ENCODE data around the gene REG4. TPM values are rescaled to one million over a fixed set of nuclear protein-coding genes. Genes with fewer than 3 reads are reported as not detected.
"Not testable (repeated sequence)": the region's sequence is repeated elsewhere in the genome, so short reads cannot be mapped to it uniquely, and the experiment has no call there.

REG4 gene
- 0.19 and 0.40 TPM in 2 replicates for total RNA-seq

DNA sequence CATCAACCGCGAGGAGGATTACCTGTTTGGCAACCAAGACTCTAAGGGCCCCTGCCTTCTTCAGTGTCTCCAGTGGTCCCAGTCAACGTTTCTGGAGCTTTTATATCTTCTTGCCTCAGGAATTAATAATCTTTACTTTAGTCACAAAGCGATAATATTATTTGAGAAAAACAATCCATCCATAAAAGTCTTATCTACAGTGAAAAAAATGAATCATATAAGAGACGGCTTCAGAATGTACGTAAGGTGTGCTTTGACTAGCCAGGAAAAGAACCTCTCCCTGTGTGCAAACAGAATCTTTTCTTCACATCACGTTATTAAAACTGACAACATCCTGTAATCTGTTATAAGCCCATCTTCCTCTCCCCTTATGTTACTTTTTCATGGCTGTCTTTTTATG lies at the start of gene REG4:
Gene REG4 (minus strand): TSS at position 74 of the 400 bp plus-strand sequence. CDS start 2,691 bp downstream, outside the sequence.
- Mint-ChIP-seq H3K4me3 (no peak within 1 kb of the TSS), H3K9me3 (peaks cover 4% of the 10 kb centered on the region), H3K36me3 (ENCODE audit: low read depth) (no peaks in the 10 kb centered on the region), H3K4me1 (peaks cover 4% of the 10 kb centered on the region), H3K27ac (no peak within 1 kb of the TSS), H3K27me3 (peaks cover 57% of the 10 kb centered on the region)
- no peak for DNase-seq
- intact Hi-C loops (cut with micrococcal nuclease): no loop called here

DNA sequence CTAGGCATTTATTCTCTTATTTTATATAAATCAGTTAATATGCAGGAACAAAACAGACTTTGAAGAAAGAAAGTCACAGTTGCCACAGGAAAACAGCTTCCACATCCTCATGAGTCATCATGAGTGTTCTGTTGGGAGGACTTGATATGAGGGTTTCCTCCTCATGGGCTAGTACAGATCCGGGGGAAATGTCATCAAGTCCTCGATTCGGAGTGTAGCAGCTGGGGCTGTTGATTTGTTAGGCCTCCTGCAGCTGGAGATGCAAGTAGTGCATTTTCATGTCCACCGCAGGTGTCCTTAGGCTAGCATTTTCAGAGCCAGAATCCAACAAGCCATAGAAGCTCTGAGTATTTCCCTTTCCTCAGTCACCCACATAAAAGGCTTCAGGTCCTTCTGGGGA lies 48.4 kb upstream of the REG4 start:
- Mint-ChIP-seq H3K4me3 (no peak overlapping the region), H3K4me1 (peaks cover 20% of the 10 kb centered on the region), H3K27me3 (peaks cover 14% of the 10 kb centered on the region), H3K36me3 (ENCODE audit: low read depth) (no peaks in the 10 kb centered on the region), H3K27ac (peak overlapping the region; percentile 18), H3K9me3 (no peaks in the 10 kb centered on the region)
- intact Hi-C loops (cut with micrococcal nuclease): no loop called here
- peak; percentile 74 for DNase-seq

DNA sequence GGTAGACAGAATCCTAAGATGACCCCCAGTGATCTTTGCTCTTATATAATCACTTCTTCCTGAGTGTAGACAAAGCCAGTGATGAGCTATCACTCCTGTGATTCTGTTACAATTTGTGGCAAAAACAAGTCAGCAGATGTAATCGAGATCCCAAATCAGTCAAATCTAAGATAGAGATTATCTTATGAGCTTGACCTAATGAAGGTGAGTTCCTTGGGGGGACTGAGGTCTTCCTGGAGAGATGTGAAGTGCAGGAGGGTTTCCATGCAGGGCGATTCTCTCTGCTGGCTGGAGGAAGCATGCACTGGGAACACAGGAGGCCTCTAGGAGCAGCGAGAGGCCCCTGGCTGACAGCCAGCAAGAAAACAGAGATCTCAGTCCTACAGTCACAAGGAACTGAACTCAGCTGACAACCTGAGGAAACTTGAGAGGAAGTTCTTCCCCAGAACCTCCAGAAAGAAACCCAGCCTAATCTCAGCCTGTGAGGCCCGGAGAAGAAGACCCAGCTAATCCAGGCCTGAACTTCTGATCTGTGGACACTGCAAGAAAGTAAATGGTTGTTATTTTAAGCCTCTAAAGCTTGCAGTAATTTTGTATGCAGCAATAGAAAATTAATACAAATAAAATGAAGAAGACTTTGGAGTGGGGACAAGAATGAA lies 47.4 kb upstream of the REG4 start:
- H3K27me3 Mint-ChIP-seq, H3K9me3 Mint-ChIP-seq, H3K4me3 Mint-ChIP-seq: not testable (repeated sequence)

DNA sequence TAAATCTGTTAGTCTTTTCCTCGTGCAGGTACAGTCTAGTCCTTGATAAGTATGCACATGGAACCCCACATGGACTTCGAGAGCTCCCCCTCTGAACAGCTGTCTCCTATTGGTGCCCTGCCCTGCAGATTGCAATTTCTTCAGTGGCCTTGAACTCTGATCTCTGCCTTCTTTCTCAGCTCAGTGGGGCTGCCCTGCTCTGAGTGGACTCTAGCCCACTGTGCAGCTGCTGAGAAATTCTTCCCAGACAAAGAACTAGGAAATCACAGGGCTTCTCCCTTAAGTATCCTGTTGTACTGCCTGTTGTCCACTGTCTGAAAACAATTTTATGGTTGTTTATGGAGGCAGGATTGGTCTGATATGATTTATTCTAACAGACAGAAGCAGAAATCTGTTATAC lies 46.9 kb upstream of the REG4 start:
- intact Hi-C loops (cut with micrococcal nuclease): no loop called here
- Mint-ChIP-seq H3K36me3 (ENCODE audit: low read depth) (no peaks in the 10 kb centered on the region), H3K9me3 (no peaks in the 10 kb centered on the region), H3K27ac (no peak overlapping the region), H3K4me3 (no peak overlapping the region), H3K4me1 (peaks cover 20% of the 10 kb centered on the region), H3K27me3 (peaks cover 9% of the 10 kb centered on the region)
- DNase-seq: peak; percentile 34

More for the DNA sequence above, 47.4 kb upstream of the REG4 start:
- peaks cover 20% of the 10 kb centered on the region for H3K4me1 Mint-ChIP-seq
- intact Hi-C loops (cut with micrococcal nuclease); H3K36me3 Mint-ChIP-seq (ENCODE audit: low read depth); H3K27ac Mint-ChIP-seq; DNase-seq: not testable (repeated sequence)

DNA sequence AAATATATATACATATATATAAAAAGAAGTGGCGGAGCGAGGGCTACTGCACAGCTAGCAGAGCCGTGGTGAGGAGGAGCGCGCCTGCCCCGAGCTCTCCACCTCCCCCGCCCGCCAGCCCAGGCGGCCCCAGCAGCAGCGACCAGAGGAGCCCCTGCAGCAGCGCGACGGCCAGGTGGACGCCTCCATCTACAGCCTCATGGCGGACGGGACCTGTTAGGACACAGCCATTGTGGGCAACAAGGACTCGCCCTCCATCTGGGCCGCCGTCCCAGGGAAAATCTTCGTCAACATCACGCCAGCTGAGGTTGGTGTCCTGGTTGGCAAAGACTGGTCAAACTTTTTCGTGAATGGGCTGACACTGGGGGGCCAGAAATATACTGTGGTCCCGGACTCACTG lies 41.9 kb upstream of the REG4 start:
- peaks cover 6% of the 10 kb centered on the region for H3K27me3 Mint-ChIP-seq
- no peak overlapping the region for H3K27ac Mint-ChIP-seq
- intact Hi-C loops (cut with micrococcal nuclease): no loop called here
- no peaks in the 10 kb centered on the region for H3K36me3 Mint-ChIP-seq (ENCODE audit: low read depth)
- no peaks in the 10 kb centered on the region for H3K9me3 Mint-ChIP-seq
- no peaks in the 10 kb centered on the region for H3K4me1 Mint-ChIP-seq
- DNase-seq: peak; percentile 47
- H3K4me3 Mint-ChIP-seq: no peak overlapping the region

DNA sequence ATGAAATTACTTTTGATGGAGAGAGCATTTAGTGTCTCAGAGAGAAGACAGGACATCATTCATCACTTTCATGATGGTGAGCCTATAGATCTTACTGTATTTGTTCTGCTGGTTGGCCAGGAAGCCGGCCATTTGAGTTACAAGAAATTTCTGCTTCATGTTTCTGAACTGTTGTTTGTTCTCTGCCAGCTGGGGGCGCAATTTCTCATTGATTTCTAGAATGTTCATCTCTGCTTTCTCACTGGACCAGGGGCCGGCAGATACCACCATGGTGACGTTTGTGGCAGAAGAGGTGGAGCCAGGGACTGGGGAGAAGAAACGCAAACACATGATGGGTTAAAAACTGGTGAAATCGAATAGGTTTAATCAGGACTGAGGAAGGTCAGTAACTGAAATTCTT lies 32.9 kb upstream of the REG4 start:
- H3K4me1 Mint-ChIP-seq; H3K4me3 Mint-ChIP-seq; H3K36me3 Mint-ChIP-seq (ENCODE audit: low read depth); intact Hi-C loops (cut with micrococcal nuclease); H3K27ac Mint-ChIP-seq; H3K9me3 Mint-ChIP-seq: not testable (repeated sequence)
- peak; percentile 55 for DNase-seq
- H3K27me3 Mint-ChIP-seq: peaks cover 33% of the 10 kb centered on the region

DNA sequence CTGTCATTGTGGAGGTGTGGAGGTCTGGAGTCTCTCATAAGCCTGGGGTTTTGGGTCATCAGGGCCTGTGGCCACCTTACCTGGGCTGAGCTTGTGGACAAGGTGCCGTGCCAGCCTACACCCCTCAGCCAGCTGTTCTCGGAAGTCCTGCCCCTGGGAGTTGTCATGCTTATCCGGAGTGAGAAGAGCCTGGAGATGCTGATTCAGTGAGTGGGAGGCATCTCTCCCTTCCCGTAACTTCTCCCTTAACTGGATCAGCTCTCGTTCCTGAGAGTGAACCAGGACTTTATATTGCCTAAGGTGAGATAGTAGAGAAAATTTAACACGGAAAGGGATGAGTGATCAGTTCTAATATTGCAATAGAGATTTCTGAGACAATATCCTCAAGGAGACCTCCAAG lies 30.0 kb upstream of the REG4 start:
- Mint-ChIP-seq H3K36me3 (ENCODE audit: low read depth) (no peaks in the 10 kb centered on the region), H3K27me3 (peaks cover 36% of the 10 kb centered on the region), H3K9me3 (no peaks in the 10 kb centered on the region), H3K27ac (no peak overlapping the region), H3K4me3 (no peak overlapping the region), H3K4me1 (peaks cover 6% of the 10 kb centered on the region)
- intact Hi-C loops (cut with micrococcal nuclease): no loop called here
- no peak for DNase-seq

DNA sequence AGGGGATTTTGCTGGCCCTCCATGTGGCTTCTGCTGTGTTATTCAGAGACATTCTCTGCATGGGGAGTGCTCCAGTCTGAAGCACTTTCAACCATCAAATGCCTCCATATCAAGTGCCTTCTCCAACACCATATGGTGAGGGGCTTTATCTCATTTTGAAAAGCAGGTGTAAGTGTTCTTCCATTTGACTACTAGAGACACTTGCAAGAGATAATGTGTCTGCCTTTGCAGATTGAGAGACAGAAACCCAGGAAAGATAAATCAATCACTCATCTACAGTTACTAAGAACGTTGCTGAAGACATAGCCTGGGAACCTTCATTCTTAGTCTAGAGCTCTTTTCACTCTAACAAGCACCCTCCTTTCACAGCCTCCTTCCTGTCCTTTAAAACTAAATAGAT lies 29.5 kb upstream of the REG4 start:
- H3K27ac Mint-ChIP-seq: no peak overlapping the region
- intact Hi-C loops (cut with micrococcal nuclease): no loop called here

DNA sequence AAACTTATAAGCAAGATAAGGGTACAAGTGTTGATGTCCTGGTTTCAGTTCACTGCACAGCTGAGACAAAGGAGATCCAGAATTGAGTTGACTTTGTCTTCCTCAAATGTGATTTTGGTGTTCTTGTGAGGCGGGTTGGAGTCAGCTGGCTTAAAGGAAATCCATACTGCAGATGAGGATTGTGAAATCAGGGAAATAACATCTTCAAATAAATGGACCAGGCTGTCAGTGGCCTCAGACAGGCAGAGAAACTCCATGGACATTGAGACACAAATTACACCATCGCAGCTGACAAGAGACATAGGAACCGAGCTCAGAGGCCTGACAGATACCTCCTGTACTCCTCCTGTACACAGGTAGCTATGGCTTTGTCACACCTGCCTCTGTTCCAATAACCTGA lies 27.0 kb upstream of the REG4 start:
- Mint-ChIP-seq H3K4me3 (no peak overlapping the region), H3K4me1 (peaks cover 6% of the 10 kb centered on the region), H3K27ac (no peak overlapping the region), H3K27me3 (peaks cover 40% of the 10 kb centered on the region), H3K9me3 (no peaks in the 10 kb centered on the region), H3K36me3 (ENCODE audit: low read depth) (no peaks in the 10 kb centered on the region)
- intact Hi-C loops (cut with micrococcal nuclease): no loop called here
- peak; percentile 46 for DNase-seq

More for the DNA sequence above, 29.5 kb upstream of the REG4 start:
- peak; percentile 47 for DNase-seq
- Mint-ChIP-seq H3K4me1 (peaks cover 6% of the 10 kb centered on the region), H3K27me3 (peaks cover 39% of the 10 kb centered on the region), H3K4me3 (no peak overlapping the region), H3K9me3 (no peaks in the 10 kb centered on the region), H3K36me3 (ENCODE audit: low read depth) (no peaks in the 10 kb centered on the region)

DNA sequence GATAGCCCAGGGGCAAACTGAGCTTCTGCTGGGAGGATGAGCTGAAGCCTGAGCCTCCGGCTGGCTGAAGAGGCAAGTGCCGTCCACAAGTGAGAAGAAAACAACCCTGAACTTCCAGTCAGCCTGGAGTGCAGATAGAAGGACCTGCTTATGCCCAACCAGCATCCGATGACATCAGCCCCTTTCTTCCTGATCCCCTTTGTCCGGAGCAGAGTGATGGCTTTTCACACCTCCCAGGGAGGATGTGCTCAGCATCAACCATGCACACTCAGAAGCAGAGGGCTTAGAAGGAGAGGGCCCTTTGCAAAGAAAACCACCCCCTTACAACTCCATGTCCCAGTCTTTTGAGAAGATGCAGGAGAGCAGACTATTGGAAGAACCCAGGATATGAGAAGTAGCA lies 23.7 kb upstream of the REG4 start:
- H3K27me3 Mint-ChIP-seq: peaks cover 43% of the 10 kb centered on the region
- peaks cover 6% of the 10 kb centered on the region for H3K4me1 Mint-ChIP-seq
- no peak overlapping the region for H3K27ac Mint-ChIP-seq
- DNase-seq: no peak
- H3K9me3 Mint-ChIP-seq: no peaks in the 10 kb centered on the region
- intact Hi-C loops (cut with micrococcal nuclease): no loop called here
- no peak overlapping the region for H3K4me3 Mint-ChIP-seq
- no peaks in the 10 kb centered on the region for H3K36me3 Mint-ChIP-seq (ENCODE audit: low read depth)

DNA sequence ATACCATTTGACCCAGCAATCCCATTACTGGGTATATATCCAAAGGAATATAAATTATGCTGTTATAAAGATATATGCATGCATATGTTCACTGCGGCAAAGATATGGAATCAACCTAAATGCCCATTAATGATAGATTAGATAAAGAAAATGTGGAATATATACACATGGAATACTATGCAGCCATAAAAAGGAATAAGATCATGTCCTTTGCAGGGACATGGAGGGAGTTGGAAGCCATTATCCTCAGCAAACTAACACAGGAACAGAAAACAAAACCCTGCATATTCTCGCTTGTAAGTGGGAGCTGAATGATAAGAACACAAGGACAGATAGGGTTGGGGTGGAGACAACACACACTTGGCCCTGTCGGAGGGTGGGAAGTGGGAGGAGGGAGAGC lies 19.8 kb upstream of the REG4 start:
- no peak for DNase-seq
- no peaks in the 10 kb centered on the region for H3K4me1 Mint-ChIP-seq
- intact Hi-C loops (cut with micrococcal nuclease): no loop called here
- peaks cover 53% of the 10 kb centered on the region for H3K27me3 Mint-ChIP-seq
- H3K9me3 Mint-ChIP-seq: no peaks in the 10 kb centered on the region
- no peaks in the 10 kb centered on the region for H3K36me3 Mint-ChIP-seq (ENCODE audit: low read depth)
- no peak overlapping the region for H3K4me3 Mint-ChIP-seq
- H3K27ac Mint-ChIP-seq: no peak overlapping the region

DNA sequence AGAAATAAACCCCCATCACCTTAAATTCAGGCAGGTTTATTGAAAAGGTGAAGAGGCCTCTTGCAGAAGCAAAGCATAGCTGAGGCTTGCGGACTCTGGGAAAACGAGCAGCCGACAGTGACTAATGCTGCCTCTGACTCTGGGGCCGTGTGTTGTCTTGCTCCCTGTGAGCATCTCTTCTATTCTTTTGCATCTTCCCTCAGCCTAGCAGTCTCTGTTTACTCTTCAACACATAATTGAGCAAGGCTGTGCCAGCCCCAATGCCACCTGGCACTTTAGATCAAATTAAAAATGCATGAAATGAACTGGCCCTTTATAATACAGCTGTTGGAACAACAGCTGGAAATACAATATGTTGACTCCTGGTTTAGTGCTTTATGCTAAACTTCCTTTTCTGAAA lies 18.4 kb upstream of the REG4 start:
- no peaks in the 10 kb centered on the region for H3K4me1 Mint-ChIP-seq
- peaks cover 46% of the 10 kb centered on the region for H3K27me3 Mint-ChIP-seq
- no peaks in the 10 kb centered on the region for H3K36me3 Mint-ChIP-seq (ENCODE audit: low read depth)
- DNase-seq: no peak
- no peak overlapping the region for H3K4me3 Mint-ChIP-seq
- no peak overlapping the region for H3K27ac Mint-ChIP-seq
- H3K9me3 Mint-ChIP-seq: no peaks in the 10 kb centered on the region
- intact Hi-C loops (cut with micrococcal nuclease): no loop called here

DNA sequence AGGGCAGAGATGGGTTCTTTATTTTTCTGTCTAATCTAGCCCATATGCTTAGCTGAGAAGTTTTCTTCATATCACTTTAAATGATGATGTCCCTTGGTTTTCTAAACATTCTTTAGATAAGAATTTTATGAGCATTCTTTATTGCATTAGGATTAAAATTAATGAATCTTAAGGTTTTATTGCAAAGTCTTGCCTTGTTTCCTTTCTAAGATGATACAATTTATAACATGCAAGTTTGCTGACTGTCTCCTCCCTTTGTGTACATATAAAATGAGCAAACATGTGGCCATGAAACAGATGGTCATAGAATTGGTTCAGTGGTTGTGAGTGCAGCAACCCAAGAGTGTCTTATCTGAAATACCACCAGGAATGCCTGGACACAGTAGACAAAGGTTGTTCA lies 17.7 kb upstream of the REG4 start:
- H3K27ac Mint-ChIP-seq; H3K4me1 Mint-ChIP-seq; H3K36me3 Mint-ChIP-seq (ENCODE audit: low read depth); DNase-seq; intact Hi-C loops (cut with micrococcal nuclease); H3K9me3 Mint-ChIP-seq; H3K4me3 Mint-ChIP-seq: not testable (repeated sequence)
- peaks cover 52% of the 10 kb centered on the region for H3K27me3 Mint-ChIP-seq

DNA sequence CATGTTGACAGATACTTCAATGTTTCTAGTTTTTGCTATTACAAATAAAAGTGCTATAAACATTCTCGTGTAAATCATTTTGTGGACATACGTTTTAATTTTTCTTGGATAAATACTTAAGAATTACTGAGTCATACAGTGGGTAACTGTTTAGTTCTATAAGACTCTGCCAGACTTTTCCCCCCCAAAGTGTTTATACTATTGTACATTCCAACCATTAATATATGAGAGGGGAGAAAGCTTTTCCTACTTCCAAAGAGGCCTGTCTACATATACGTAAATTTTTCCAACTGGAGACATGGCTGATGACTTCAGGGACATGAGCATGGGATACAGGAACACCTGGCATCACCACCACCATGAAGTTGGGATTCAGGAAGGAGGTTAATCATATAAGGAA lies 17.0 kb upstream of the REG4 start:
- Mint-ChIP-seq H3K4me1 (no peaks in the 10 kb centered on the region), H3K9me3 (no peaks in the 10 kb centered on the region), H3K4me3 (no peak overlapping the region), H3K27ac (no peak overlapping the region), H3K27me3 (peaks cover 55% of the 10 kb centered on the region), H3K36me3 (ENCODE audit: low read depth) (no peaks in the 10 kb centered on the region)
- intact Hi-C loops (cut with micrococcal nuclease): no loop called here
- no peak for DNase-seq

DNA sequence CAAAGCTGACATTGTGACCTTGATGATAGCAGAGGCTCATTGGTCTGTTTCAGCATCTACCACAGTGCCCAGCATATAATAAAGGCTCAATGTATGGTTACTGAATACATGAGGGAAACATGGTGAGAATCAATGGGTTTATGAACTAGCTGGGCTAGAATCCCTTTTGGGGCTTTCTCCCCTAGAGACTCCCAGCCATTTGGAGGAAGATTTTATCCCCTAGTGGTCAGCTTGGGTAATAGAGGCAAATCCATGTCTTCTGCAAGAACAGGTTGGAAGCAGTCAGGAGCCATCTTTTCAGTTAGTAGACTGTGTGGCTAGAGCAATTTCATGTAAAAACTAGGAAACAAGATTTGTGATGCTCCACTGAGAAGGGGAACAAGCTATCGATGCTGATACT lies 15.8 kb upstream of the REG4 start:
- Mint-ChIP-seq H3K27ac (no peak overlapping the region), H3K36me3 (ENCODE audit: low read depth) (no peaks in the 10 kb centered on the region), H3K4me3 (no peak overlapping the region), H3K9me3 (no peaks in the 10 kb centered on the region), H3K27me3 (peaks cover 53% of the 10 kb centered on the region), H3K4me1 (no peaks in the 10 kb centered on the region)
- no peak for DNase-seq
- intact Hi-C loops (cut with micrococcal nuclease): no loop called here

Measured in activated CD4-positive, alpha-beta T cell treated with anti-CD3 and anti-CD28 coated beads, Interleukin-2, amount 10 ng/mL, durations not matched to agents 24 days and 14 days (primary cell).